Fibroblast of lung (primary cell): ENCODE measurements around the gene CNTNAP5.

Source experiments
- EZH2 ChIP-seq: IDR thresholded peaks from 2 replicates; pipeline ENCODE4 v1.5.1; 2012; ENCODE audit warnings: low read length, control low read depth, mild to moderate bottlenecking; ENCODE audit errors: missing control alignments
- TF ChIP-seq, protein P1 (sequence below), 2 donors: IDR thresholded peaks in 1 of 2; conservative IDR thresholded peaks in 1 of 2; 1 replicate in 1 of 2; 2 replicates in 1 of 2; pipeline ENCODE4 v1.5.1; 2011 to 2012; ENCODE audit warnings: low read length in 2 of 2, control low read depth in 1 of 2, inconsistent platforms in 1 of 2, low read depth in 1 of 2, mild to moderate bottlenecking in 1 of 2

- TF ChIP-seq, protein P1, sequence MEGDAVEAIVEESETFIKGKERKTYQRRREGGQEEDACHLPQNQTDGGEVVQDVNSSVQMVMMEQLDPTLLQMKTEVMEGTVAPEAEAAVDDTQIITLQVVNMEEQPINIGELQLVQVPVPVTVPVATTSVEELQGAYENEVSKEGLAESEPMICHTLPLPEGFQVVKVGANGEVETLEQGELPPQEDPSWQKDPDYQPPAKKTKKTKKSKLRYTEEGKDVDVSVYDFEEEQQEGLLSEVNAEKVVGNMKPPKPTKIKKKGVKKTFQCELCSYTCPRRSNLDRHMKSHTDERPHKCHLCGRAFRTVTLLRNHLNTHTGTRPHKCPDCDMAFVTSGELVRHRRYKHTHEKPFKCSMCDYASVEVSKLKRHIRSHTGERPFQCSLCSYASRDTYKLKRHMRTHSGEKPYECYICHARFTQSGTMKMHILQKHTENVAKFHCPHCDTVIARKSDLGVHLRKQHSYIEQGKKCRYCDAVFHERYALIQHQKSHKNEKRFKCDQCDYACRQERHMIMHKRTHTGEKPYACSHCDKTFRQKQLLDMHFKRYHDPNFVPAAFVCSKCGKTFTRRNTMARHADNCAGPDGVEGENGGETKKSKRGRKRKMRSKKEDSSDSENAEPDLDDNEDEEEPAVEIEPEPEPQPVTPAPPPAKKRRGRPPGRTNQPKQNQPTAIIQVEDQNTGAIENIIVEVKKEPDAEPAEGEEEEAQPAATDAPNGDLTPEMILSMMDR (conservative IDR thresholded peaks at IDR 0.05 in 1 of 2, IDR thresholded peaks at IDR 0.05 in 1 of 2; ENCODE audit: low read depth in 1 of 2, low read length in 2 of 2): no peak
- no peak for TF ChIP-seq EZH2
Observed at GRCh38 chr2:124035001-124035400, 9.9 kb downstream of the CNTNAP5 start.
